VCaP (cell line): Measurements from ENCODE around the gene AGBL1.

Experiments
- H3K27ac ChIP-seq: fragments of 450-650 bp; 2 replicates; pipeline ENCODE4 v1.5.1; 2017
- TF ChIP-seq, protein P1 (sequence below): fragments of 450-650 bp; conservative IDR thresholded peaks from 2 replicates; pipeline ENCODE4 v1.5.1; 2017; ENCODE audit warnings: mild to moderate bottlenecking, moderate library complexity

AGBL1 gene

GRCh38 chr15:86624261-86625036 is 544.8 kb downstream of the AGBL1 start:
- TF ChIP-seq, protein P1, sequence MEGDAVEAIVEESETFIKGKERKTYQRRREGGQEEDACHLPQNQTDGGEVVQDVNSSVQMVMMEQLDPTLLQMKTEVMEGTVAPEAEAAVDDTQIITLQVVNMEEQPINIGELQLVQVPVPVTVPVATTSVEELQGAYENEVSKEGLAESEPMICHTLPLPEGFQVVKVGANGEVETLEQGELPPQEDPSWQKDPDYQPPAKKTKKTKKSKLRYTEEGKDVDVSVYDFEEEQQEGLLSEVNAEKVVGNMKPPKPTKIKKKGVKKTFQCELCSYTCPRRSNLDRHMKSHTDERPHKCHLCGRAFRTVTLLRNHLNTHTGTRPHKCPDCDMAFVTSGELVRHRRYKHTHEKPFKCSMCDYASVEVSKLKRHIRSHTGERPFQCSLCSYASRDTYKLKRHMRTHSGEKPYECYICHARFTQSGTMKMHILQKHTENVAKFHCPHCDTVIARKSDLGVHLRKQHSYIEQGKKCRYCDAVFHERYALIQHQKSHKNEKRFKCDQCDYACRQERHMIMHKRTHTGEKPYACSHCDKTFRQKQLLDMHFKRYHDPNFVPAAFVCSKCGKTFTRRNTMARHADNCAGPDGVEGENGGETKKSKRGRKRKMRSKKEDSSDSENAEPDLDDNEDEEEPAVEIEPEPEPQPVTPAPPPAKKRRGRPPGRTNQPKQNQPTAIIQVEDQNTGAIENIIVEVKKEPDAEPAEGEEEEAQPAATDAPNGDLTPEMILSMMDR = peak; percentile 92
- H3K27ac ChIP-seq = 0 out of 2 replicates have a peak overlapping the region, but pooled peaks have one; percentile 9

GRCh38 chr15:86629409-86630356 is 550.0 kb downstream of the AGBL1 start:
- TF ChIP-seq, protein P1 = no peak
- H3K27ac ChIP-seq = peak overlapping the region; percentile 21

DNA sequence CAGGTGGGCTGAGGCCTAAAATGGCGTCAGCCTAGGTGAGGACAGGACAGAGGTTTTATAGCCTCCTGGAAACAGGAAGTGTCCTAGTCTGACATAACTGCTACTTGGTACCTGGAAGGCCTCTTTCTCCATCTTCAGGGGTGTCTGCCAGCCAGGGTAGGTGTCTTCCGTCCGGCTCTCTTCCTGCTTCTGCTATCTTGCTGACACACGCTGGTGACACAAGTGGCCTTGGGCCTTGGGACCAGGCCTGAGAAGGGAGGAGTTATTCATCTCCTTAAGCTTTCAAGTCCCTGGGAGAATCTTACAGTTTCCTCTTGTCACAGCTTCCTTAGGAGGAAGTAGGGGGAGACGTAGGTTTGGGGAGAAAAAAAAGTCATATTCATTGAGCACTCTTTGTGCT is 551.3 kb downstream of the AGBL1 start:
- TF ChIP-seq, protein P1 = no peak
- H3K27ac ChIP-seq = no peak overlapping the region

DNA sequence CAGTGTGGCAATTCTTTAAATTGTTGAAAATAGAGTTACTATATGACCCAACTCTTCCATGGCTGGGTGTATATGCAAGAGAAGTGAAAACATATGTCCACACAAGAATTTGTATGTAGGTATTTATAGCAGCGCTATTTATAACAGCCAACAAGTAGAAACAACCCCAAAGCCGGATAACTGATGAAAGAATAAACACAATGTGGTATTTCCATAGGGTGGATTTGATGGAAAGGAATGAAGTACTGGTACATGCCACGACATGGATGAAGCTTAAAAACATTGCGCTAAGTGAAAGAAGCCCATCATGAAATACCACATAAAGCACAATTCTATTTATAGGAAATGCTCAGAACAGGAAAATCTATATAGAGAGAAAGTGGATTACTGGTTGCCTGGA is 554.5 kb downstream of the AGBL1 start:
- TF ChIP-seq, protein P1 = no peak

GRCh38 chr15:86634992-86635638 is 555.4 kb downstream of the AGBL1 start:
- H3K27ac ChIP-seq = no peak overlapping the region
- TF ChIP-seq, protein P1 = no peak

More for the DNA sequence above, 554.5 kb downstream of the AGBL1 start:
- no peak overlapping the region for H3K27ac ChIP-seq

- TF ChIP-seq, protein P1 = no peak
Measured at GRCh38 chr15:86644339-86644738, 564.7 kb downstream of the AGBL1 start.

More at GRCh38 chr15:86644339-86644738, 564.7 kb downstream of the AGBL1 start:
- no peak overlapping the region for H3K27ac ChIP-seq
